H4 (cell line): ENCODE data around the gene PTPRD. TPM values are rescaled to one million over a fixed set of nuclear protein-coding genes. Genes with fewer than 3 reads are reported as not detected.

Experiments used
- DNase-seq: peaks from one replicate; pipeline ENCODE4 v3.0.0-alpha.2; 2015; ENCODE audit warnings: low spot score
- total RNA-seq: library from RNA; depleted of rRNA; stranded (reverse); fragments of >200 nt; shearing (Covaris generic); gene quantifications from 2 replicates; pipeline ENCODE4 v1.2.3, GENCODE V29; 2014; rRNA removed

The PTPRD gene
- 3.8 and 10.0 TPM in 2 replicates for total RNA-seq

- DNase-seq = peak; percentile 33
Observed at GRCh38 chr9:10612641-10613398, at the start of gene PTPRD. Gene PTPRD, minus strand, starts transcription at chr9:10613002.

GRCh38 chr9:10661994-10662393, 49.2 kb upstream of the PTPRD start:
- DNase-seq = no peak

GRCh38 chr9:10661376-10661775, 48.6 kb upstream of the PTPRD start:
- DNase-seq = no peak

- no peak for DNase-seq
Observed at GRCh38 chr9:10651012-10651411, 38.2 kb upstream of the PTPRD start.

- DNase-seq = no peak
Observed at GRCh38 chr9:10649076-10649475, 36.3 kb upstream of the PTPRD start.

GRCh38 chr9:10633785-10634184, 21.0 kb upstream of the PTPRD start:
- no peak for DNase-seq

GRCh38 chr9:10614196-10614800, 1.5 kb upstream of the PTPRD start:
- no peak for DNase-seq

- no peak for DNase-seq
Observed at GRCh38 chr9:10613419-10613818, 617 bp upstream of the PTPRD start.

- DNase-seq = no peak
Observed at GRCh38 chr9:10605388-10605787, 7.4 kb downstream of the PTPRD start.

- DNase-seq = no peak
Observed at GRCh38 chr9:10604927-10605326, 7.9 kb downstream of the PTPRD start.

GRCh38 chr9:10597801-10598200, 15.0 kb downstream of the PTPRD start:
- no peak for DNase-seq

GRCh38 chr9:10594482-10594881, 18.3 kb downstream of the PTPRD start:
- DNase-seq = no peak

GRCh38 chr9:10586407-10586806, 26.4 kb downstream of the PTPRD start:
- DNase-seq = no peak

GRCh38 chr9:10571699-10572098, 41.1 kb downstream of the PTPRD start:
- DNase-seq = no peak

- no peak for DNase-seq
Observed at GRCh38 chr9:10566848-10567247, 46.0 kb downstream of the PTPRD start.

- no peak for DNase-seq
Observed at GRCh38 chr9:10562581-10563343, 50.0 kb downstream of the PTPRD start.

- no peak for DNase-seq
Observed at GRCh38 chr9:10548348-10548747, 64.5 kb downstream of the PTPRD start.

GRCh38 chr9:10538073-10538472, 74.7 kb downstream of the PTPRD start:
- no peak for DNase-seq

GRCh38 chr9:10534850-10535249, 78.0 kb downstream of the PTPRD start:
- DNase-seq = no peak

GRCh38 chr9:10525972-10526371, 86.8 kb downstream of the PTPRD start:
- DNase-seq = no peak

- DNase-seq = no peak
Observed at GRCh38 chr9:10523164-10523563, 89.6 kb downstream of the PTPRD start.

- no peak for DNase-seq
Observed at GRCh38 chr9:10512144-10512543, 100.7 kb downstream of the PTPRD start.

- DNase-seq = no peak
Observed at GRCh38 chr9:10488937-10489336, 123.9 kb downstream of the PTPRD start.
